ENCODE data around the gene SSR1.
"Not testable (repeated sequence)": the region's sequence is repeated elsewhere in the genome, so short reads cannot be mapped to it uniquely, and the experiment has no call there.

DNA sequence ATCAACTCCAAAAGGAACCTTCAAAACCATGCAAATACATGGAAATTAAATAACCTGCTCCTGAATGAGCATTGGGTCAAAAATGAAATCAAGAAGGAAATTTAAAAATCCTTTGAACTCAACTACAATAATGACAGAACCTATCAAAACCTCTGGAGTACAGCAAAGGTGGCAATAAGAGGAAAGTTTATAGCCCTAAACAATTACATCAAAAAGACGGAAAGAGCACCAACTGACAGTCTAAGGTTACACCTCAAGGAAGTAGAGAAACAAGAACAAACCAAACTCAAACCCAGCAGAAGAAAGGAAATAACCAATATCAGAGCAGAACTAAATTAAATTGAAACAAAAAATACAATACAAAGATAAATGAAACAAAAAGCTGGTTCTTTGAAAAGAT lies 37.6 kb upstream of the SSR1 start:
- TF ChIP-seq, protein P1, sequence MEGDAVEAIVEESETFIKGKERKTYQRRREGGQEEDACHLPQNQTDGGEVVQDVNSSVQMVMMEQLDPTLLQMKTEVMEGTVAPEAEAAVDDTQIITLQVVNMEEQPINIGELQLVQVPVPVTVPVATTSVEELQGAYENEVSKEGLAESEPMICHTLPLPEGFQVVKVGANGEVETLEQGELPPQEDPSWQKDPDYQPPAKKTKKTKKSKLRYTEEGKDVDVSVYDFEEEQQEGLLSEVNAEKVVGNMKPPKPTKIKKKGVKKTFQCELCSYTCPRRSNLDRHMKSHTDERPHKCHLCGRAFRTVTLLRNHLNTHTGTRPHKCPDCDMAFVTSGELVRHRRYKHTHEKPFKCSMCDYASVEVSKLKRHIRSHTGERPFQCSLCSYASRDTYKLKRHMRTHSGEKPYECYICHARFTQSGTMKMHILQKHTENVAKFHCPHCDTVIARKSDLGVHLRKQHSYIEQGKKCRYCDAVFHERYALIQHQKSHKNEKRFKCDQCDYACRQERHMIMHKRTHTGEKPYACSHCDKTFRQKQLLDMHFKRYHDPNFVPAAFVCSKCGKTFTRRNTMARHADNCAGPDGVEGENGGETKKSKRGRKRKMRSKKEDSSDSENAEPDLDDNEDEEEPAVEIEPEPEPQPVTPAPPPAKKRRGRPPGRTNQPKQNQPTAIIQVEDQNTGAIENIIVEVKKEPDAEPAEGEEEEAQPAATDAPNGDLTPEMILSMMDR (IDR thresholded peaks at IDR 0.05) = not testable (repeated sequence)
- not testable (repeated sequence) for TF ChIP-seq ZFX (IDR thresholded peaks at IDR 0.05; ENCODE audit: borderline replicate concordance)

All from 22Rv1 (cell line).